K562 (cell line): ENCODE results near the gene KIF9. TPM values are rescaled to one million over a fixed set of nuclear protein-coding genes. Genes with fewer than 3 reads are reported as not detected.

Experiments used
- ASH1L ChIP-seq: fragments of 450-650 bp; IDR thresholded peaks from 2 replicates; pipeline ENCODE4 v1.6.1; 2018; ENCODE audit warnings: borderline replicate concordance, mild to moderate bottlenecking, low read depth; ENCODE audit not compliant: partially characterized antibody
- CBX1 ChIP-seq: sonication (generic); IDR thresholded peaks from 2 replicates; pipeline ENCODE4 v1.6.1; 2016; ENCODE audit warnings: antibody characterized with exemption, low read depth, mild to moderate bottlenecking
- DACH1 ChIP-seq: fragments of 450-650 bp; IDR thresholded peaks from 2 replicates; pipeline ENCODE4 v1.6.1; 2018; ENCODE audit not compliant: partially characterized antibody
- FOSL1 ChIP-seq: fragments of 200-800 bp; sonication (Bioruptor generic); conservative IDR thresholded peaks from 2 replicates; pipeline ENCODE4 v1.6.1; 2016; ENCODE audit warnings: missing genetic modification characterization, missing compliant biosample characterization
- HDAC8 ChIP-seq: fragments of 450-650 bp; IDR thresholded peaks from 2 replicates; pipeline ENCODE4 v1.6.1; 2016; ENCODE audit warnings: mild to moderate bottlenecking, missing genetic modification characterization, moderate library complexity, missing compliant biosample characterization
- HNRNPUL1 ChIP-seq: fragments of 200-400 bp; formaldehyde crosslinking; IDR thresholded peaks from 2 replicates; pipeline ENCODE4 v1.6.1; 2017; ENCODE audit warnings: low read length
- NCOA4 ChIP-seq: fragments of 450-650 bp; IDR thresholded peaks from 2 replicates; pipeline ENCODE4 v1.6.1; 2018; ENCODE audit warnings: mild to moderate bottlenecking; ENCODE audit not compliant: partially characterized antibody
- NFIC ChIP-seq: fragments of 450-650 bp; IDR thresholded peaks from 2 replicates; pipeline ENCODE4 v1.6.1; 2017; ENCODE audit warnings: mild to moderate bottlenecking, inconsistent platforms
- PHB2 ChIP-seq: fragments of 450-650 bp; IDR thresholded peaks from 2 replicates; pipeline ENCODE4 v1.6.1; 2017; ENCODE audit warnings: low read depth
- POLR3A ChIP-seq: IDR thresholded peaks from 2 replicates; pipeline ENCODE4 v1.6.1; 2011; ENCODE audit warnings: borderline replicate concordance, mild to moderate bottlenecking, moderate library complexity; ENCODE audit not compliant: insufficient read length, insufficient read depth; ENCODE audit errors: extremely low read depth
- PRPF4 ChIP-seq: fragments of 200-400 bp; formaldehyde crosslinking; IDR thresholded peaks from one replicate; pipeline ENCODE4 v1.6.1; 2017; ENCODE audit warnings: low read length, low read depth, mild to moderate bottlenecking; ENCODE audit not compliant: insufficient read depth, poor library complexity, severe bottlenecking
- RHOXF2B ChIP-seq: fragments of 250-450 bp; sonication (Bioruptor Pico); conservative IDR thresholded peaks from 2 replicates; pipeline ENCODE4 v1.5.1; 2021
- SIN3A ChIP-seq, 2 experiments: fragments of 150-350 bp in 1 of 2; IDR thresholded peaks; 2 replicates each; pipeline ENCODE4 v1.6.1; 2011 to 2016; ENCODE audit warnings: borderline replicate concordance in 2 of 2, low read depth in 2 of 2, low read length in 2 of 2, mild to moderate bottlenecking in 2 of 2, moderate library complexity in 2 of 2; ENCODE audit not compliant: control insufficient read depth in 1 of 2
- SNIP1 ChIP-seq: fragments of 450-650 bp; IDR thresholded peaks from 2 replicates; pipeline ENCODE4 v1.7.1; 2017; ENCODE audit warnings: low read depth, mild to moderate bottlenecking
- ZNF146 ChIP-seq: IDR thresholded peaks from one replicate; pipeline ENCODE4 v1.6.1; 2018; ENCODE audit warnings: missing compliant biosample characterization; ENCODE audit not compliant: unreplicated experiment
- ZNF316 ChIP-seq: fragments of 450-650 bp; IDR thresholded peaks from 2 replicates; pipeline ENCODE4 v1.6.1; 2016
- ZNF445 ChIP-seq: fragments of 250-450 bp; sonication (Bioruptor Pico); IDR thresholded peaks from 2 replicates; pipeline ENCODE4 v1.4.0; 2020; ENCODE audit warnings: low read depth, mild to moderate bottlenecking, moderate library complexity
- ZNF589 ChIP-seq: fragments of 200-800 bp; sonication (Bioruptor generic); IDR thresholded peaks from 2 replicates; pipeline ENCODE4 v1.6.1; 2016; ENCODE audit warnings: low read depth, missing genetic modification characterization, missing compliant biosample characterization
- ZNF778 ChIP-seq: fragments of 450-650 bp; formaldehyde crosslinking; IDR thresholded peaks from 2 replicates; pipeline ENCODE4 v1.4.0; 2020; ENCODE audit warnings: mild to moderate bottlenecking, moderate library complexity
- polyA plus RNA-seq, 8 experiments: library from polyadenylated mRNA; depleted of rRNA in 4 of 8; stranded (reverse) in 5 of 8; unstranded in 3 of 8; fragments of >200 nt; fragmentation: Nextera tagmentation in 2 of 8; fragmentation: Illumina TruSeq in 1 of 8; extraction: Ambion mirVana in 2 of 8; extraction: Trizol in 1 of 8; gene quantifications; 2 replicates each; pipeline versions ENCODE4 v1.2.1 to v1.2.3, GENCODE V29; 2011 to 2014; ENCODE audit warnings: inconsistent platforms in 1 of 8, missing spikeins in 1 of 8
- total RNA-seq, 7 experiments: library from RNA; depleted of rRNA in 6 of 7; stranded (reverse); fragments of >200 nt in 6 of 7; fragmentation: Illumina TruSeq in 2 of 7; extraction: Trizol in 2 of 7; gene quantifications; 2 replicates each; pipeline versions ENCODE4 v1.2.1 to v1.2.3, GENCODE V29; 2011 to 2021; ENCODE audit warnings: low replicate concordance in 1 of 7
- TF ChIP-seq, protein P1 (sequence below): fragments of 250-450 bp; sonication (Bioruptor Pico); IDR thresholded peaks from 2 replicates; pipeline ENCODE4 v1.4.0; 2020; ENCODE audit warnings: mild to moderate bottlenecking, moderate library complexity
- TF ChIP-seq, protein P2 (sequence below), 2 experiments: fragments of 450-650 bp in 1 of 2; sonication (generic) in 1 of 2; formaldehyde crosslinking; conservative IDR thresholded peaks; 2 replicates each; pipeline versions ENCODE4 v1.4.0 to v1.8.1; 2020 to 2022; ENCODE audit warnings: mild to moderate bottlenecking in 1 of 2, missing genetic modification reagents in 1 of 2
- TF ChIP-seq, protein P3 (sequence below), 3 experiments: fragments of 200-800 bp in 1 of 3; sonication (Bioruptor generic) in 1 of 3; sonication (generic) in 1 of 3; formaldehyde crosslinking in 1 of 3; IDR thresholded peaks; 2 replicates each; pipeline versions ENCODE4 v1.6.1 to v1.8.0; 2016 to 2022; ENCODE audit warnings: mild to moderate bottlenecking in 2 of 3, missing compliant biosample characterization in 2 of 3, missing genetic modification characterization in 2 of 3, missing genetic modification reagents in 1 of 3
- TF ChIP-seq, protein P4 (sequence below): fragments of 450-650 bp; formaldehyde crosslinking; IDR thresholded peaks from 2 replicates; pipeline ENCODE4 v1.4.0; 2020; ENCODE audit warnings: mild to moderate bottlenecking, mixed read lengths

KIF9 gene
- total and polyA plus RNA-seq, 9 of the 15 experiments (the other 6 are each of a cell fraction or from before 2014, with no cell fraction given), result 16.9 to 56.9 (median 25.0) TPM

DNA sequence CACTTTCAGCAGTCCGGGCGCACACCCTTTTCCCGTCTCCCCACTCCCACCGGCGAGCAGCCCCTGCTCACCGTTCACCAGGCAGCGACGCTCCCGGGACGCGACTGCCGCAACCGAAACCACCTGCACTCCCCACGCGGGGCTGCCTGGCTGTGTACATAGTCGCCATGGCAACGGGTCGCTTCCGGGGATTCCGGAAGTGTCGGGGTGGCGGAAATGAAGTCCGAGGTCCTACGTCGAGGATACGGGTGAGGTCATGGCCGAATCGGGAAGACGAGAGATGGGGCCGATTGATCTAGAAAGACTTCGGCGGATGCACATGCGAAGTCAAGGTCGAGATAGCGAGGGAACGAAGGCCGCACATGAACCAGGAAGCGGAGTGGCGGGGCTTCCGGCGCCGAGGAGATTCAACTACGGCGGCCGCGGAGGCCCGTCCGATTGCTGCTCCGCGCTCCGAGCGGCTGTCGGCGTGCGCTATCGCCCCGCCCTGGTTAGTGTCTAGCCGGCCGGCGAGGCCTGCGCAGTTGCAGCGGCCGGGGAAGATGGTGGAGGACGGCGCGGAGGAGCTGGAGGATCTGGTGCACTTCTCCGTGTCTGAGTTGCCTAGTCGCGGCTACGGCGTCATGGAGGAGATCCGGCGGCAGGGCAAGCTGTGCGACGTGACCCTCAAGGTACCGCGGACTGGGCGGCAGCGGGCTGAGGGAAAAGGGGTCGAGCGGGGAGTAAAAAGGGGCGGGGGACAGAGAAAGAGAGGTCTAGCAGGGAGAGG lies at the start of gene KIF9, which contains the start of gene KLHL18 (continued):
- TF ChIP-seq ASH1L, result peak; percentile 85
- TF ChIP-seq, protein P1, sequence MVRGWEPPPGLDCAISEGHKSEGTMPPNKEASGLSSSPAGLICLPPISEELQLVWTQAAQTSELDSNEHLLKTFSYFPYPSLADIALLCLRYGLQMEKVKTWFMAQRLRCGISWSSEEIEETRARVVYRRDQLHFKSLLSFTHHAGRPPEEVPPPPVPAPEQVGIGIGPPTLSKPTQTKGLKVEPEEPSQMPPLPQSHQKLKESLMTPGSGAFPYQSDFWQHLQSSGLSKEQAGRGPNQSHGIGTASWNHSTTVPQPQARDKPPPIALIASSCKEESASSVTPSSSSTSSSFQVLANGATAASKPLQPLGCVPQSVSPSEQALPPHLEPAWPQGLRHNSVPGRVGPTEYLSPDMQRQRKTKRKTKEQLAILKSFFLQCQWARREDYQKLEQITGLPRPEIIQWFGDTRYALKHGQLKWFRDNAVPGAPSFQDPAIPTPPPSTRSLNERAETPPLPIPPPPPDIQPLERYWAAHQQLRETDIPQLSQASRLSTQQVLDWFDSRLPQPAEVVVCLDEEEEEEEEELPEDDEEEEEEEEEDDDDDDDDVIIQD, result no peak
- peak; percentile 74 for TF ChIP-seq NFIC
- TF ChIP-seq PRPF4, result no peak
- peak; percentile 100 for TF ChIP-seq SIN3A (IDR thresholded peaks at IDR 0.05; ENCODE audit: borderline replicate concordance in 2 of 2, control insufficient read depth in 1 of 2, low read depth in 2 of 2, low read length in 2 of 2)
- no peak; the same call in 1 of the 2 replicates for TF ChIP-seq CBX1
- TF ChIP-seq ZNF778 (CRISPR knock-in tag), result no peak
- peak; percentile 82; the same call in 1 of the 2 replicates for TF ChIP-seq HDAC8
- TF ChIP-seq ZNF316, result no peak
- no peak for TF ChIP-seq ZNF445 (CRISPR knock-in tag)
- TF ChIP-seq NCOA4, result no peak
- no peak for TF ChIP-seq SNIP1
- TF ChIP-seq, protein P2, sequence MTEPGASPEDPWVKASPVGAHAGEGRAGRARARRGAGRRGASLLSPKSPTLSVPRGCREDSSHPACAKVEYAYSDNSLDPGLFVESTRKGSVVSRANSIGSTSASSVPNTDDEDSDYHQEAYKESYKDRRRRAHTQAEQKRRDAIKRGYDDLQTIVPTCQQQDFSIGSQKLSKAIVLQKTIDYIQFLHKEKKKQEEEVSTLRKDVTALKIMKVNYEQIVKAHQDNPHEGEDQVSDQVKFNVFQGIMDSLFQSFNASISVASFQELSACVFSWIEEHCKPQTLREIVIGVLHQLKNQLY (CRISPR knock-in tag; conservative IDR thresholded peaks at IDR 0.05), result no peak
- TF ChIP-seq, protein P3, sequence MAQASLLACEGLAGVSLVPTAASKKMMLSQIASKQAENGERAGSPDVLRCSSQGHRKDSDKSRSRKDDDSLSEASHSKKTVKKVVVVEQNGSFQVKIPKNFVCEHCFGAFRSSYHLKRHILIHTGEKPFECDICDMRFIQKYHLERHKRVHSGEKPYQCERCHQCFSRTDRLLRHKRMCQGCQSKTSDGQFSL (CRISPR knock-in tag; IDR thresholded peaks at IDR 0.05), result no peak
- TF ChIP-seq, protein P3 (tag; IDR thresholded peaks at IDR 0.05), result no peak
- TF ChIP-seq POLR3A, result no peak
- no peak for TF ChIP-seq RHOXF2B
- TF ChIP-seq, protein P4, sequence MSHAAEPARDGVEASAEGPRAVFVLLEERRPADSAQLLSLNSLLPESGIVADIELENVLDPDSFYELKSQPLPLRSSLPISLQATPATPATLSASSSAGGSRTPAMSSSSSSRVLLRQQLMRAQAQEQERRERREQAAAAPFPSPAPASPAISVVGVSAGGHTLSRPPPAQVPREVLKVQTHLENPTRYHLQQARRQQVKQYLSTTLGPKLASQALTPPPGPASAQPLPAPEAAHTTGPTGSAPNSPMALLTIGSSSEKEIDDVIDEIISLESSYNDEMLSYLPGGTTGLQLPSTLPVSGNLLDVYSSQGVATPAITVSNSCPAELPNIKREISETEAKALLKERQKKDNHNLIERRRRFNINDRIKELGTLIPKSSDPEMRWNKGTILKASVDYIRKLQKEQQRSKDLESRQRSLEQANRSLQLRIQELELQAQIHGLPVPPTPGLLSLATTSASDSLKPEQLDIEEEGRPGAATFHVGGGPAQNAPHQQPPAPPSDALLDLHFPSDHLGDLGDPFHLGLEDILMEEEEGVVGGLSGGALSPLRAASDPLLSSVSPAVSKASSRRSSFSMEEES (CRISPR knock-in tag), result no peak
- TF ChIP-seq DACH1, result peak; percentile 45
- TF ChIP-seq PHB2, result no peak
- no peak; the same call in none of the 2 replicates for TF ChIP-seq FOSL1 (tag)
- TF ChIP-seq HNRNPUL1, result no peak
- TF ChIP-seq ZNF146 (CRISPR knock-in tag), result no peak
- TF ChIP-seq ZNF589 (CRISPR knock-in tag), result no peak; the same call in 1 of the 2 replicates
